ENCODE data around the gene EFR3B. TPM values are rescaled to one million over a fixed set of nuclear protein-coding genes. Genes with fewer than 3 reads are reported as not detected.
A peak's percentile ranks its signal among the peaks of the same experiment; 100 is the strongest.

Gene EFR3B
- total RNA-seq, 1 experiment from 2014 or later, result 7.0 TPM

- no peaks in the 10 kb centered on the region for H3K4me1 ChIP-seq (ENCODE audit: insufficient read depth, low read length)
- H3K18ac ChIP-seq (ENCODE audit: insufficient read length, low read depth, low read length), result no peak overlapping the region
- Mint-ChIP-seq H3K36me3 (ENCODE audit: insufficient read depth in 1 of 3, low read depth in 3 of 3) (peaks cover 0 to 6% (median 0%) of the 10 kb centered on the region in 3 experiments; a peak in 1 of 7 replicates), H3K27ac (peak overlapping the region in 1 of 3 experiments; percentile 64; a peak in 2 of 7 replicates), H3K27me3 (ENCODE audit: low read depth) (peaks cover 1% of the 10 kb centered on the region; the same call in 1 of the 2 replicates), H3K9me3 (no peaks in the 10 kb centered on the region), H3K4me3 (no peak overlapping the region), H3K4me1 (peaks cover 1 to 16% of the 10 kb centered on the region in 2 experiments)
- no peaks in the 10 kb centered on the region for H3K9me3 ChIP-seq (ENCODE audit: control insufficient read depth, low read depth, low read length)
- no peak overlapping the region for H3K23ac ChIP-seq (ENCODE audit: insufficient read length, low read depth, low read length)
- no peaks in the 10 kb centered on the region for H3K79me1 ChIP-seq (ENCODE audit: insufficient read depth, low read depth, low read length, poor library complexity, severe bottlenecking)
- H2BK20ac ChIP-seq (ENCODE audit: low read depth, low read length, poor library complexity, severe bottlenecking), result no peak overlapping the region
- no peak overlapping the region for H2AFZ ChIP-seq (ENCODE audit: low read length)
- no peak overlapping the region for H3K4me2 ChIP-seq (ENCODE audit: insufficient read depth, insufficient read length, low read length)
- no peak overlapping the region for H2BK5ac ChIP-seq (ENCODE audit: insufficient read length, low read length)
- TF ChIP-seq CTCF (conservative IDR thresholded peaks at IDR 0.05), result no peak
- H4K91ac ChIP-seq (ENCODE audit: insufficient read length, low read depth, low read length), result no peak overlapping the region
- no peaks in the 10 kb centered on the region for H4K20me1 ChIP-seq (ENCODE audit: control insufficient read depth, insufficient read depth, insufficient read length)
- no peak overlapping the region for H2BK15ac ChIP-seq (ENCODE audit: low read depth, low read length)
- no peak overlapping the region for H4K5ac ChIP-seq (ENCODE audit: insufficient read length, low read depth, low read length)
- H2BK12ac ChIP-seq (ENCODE audit: insufficient read length, low read depth, low read length), result no peak overlapping the region
- no peak overlapping the region for H3K27ac ChIP-seq (ENCODE audit: insufficient read length, low read depth, low read length)
- H2BK120ac ChIP-seq (ENCODE audit: low read depth, low read length, poor library complexity, severe bottlenecking), result no peak overlapping the region
- no peak overlapping the region for H3T11ph ChIP-seq (ENCODE audit: low read length)
- no peak overlapping the region for H3K56ac ChIP-seq (ENCODE audit: insufficient read length, low read depth, low read length)
- H3K14ac ChIP-seq (ENCODE audit: insufficient read depth, low read length), result no peak overlapping the region
- no peak overlapping the region for H4K8ac ChIP-seq (replicated peaks; ENCODE audit: insufficient read length, low read depth, low read length)
- no peaks in the 10 kb centered on the region for H3K23me2 ChIP-seq (ENCODE audit: insufficient read length, low read depth, low read length, poor library complexity, severe bottlenecking)
- H3K9ac ChIP-seq (ENCODE audit: extremely low read depth, insufficient read length, low read length), result no peak overlapping the region
- H2AK5ac ChIP-seq (ENCODE audit: insufficient read length, low read length), result no peak overlapping the region
- no peaks in the 10 kb centered on the region for H3K79me2 ChIP-seq (ENCODE audit: insufficient read depth, low read length)
- no peak for DNase-seq
- H3K4ac ChIP-seq (ENCODE audit: low read depth, low read length), result no peak overlapping the region
- no CpG with 5 or more reads among the region's 13 CpGs for WGBS (ENCODE audit: extremely low coverage, insufficient read length, low lambda C conversion rate)
- no peaks in the 10 kb centered on the region for H3K27me3 ChIP-seq (ENCODE audit: insufficient read depth, low read length)
Observed at GRCh38 chr2:25063876-25064660, 22.2 kb downstream of the EFR3B start.
